Osteoblast (primary cell): Measurements from ENCODE around the gene NUAK2. TPM values are rescaled to one million over a fixed set of nuclear protein-coding genes. Genes with fewer than 3 reads are reported as not detected.

Source experiments
- DNase-seq: peaks from one replicate; pipeline ENCODE4 v3.0.0; 2011; ENCODE audit warnings: low spot score, mixed read lengths; ENCODE audit not compliant: insufficient read length; ENCODE audit errors: missing footprints
- H2AFZ ChIP-seq: 2 replicates; pipeline ENCODE4 v1.6.0; 2011; ENCODE audit warnings: mild to moderate bottlenecking, low read length
- H3K27ac ChIP-seq: 2 replicates; pipeline ENCODE4 v1.5.1; 2011; ENCODE audit warnings: mild to moderate bottlenecking, low read depth, low read length, moderate library complexity
- H3K27me3 ChIP-seq: 2 replicates; pipeline ENCODE4 v1.6.0; 2012; ENCODE audit warnings: mild to moderate bottlenecking, control low read depth, inconsistent platforms, low read length, moderate library complexity; ENCODE audit not compliant: insufficient read depth
- H3K36me3 ChIP-seq: 2 replicates; pipeline ENCODE4 v1.5.1; 2011; ENCODE audit warnings: mild to moderate bottlenecking, low read length, control low read depth, moderate library complexity; ENCODE audit not compliant: insufficient read depth
- H3K4me1 ChIP-seq: 2 replicates; pipeline ENCODE4 v1.5.1; 2011; ENCODE audit warnings: mild to moderate bottlenecking, low read length, control low read depth, moderate library complexity; ENCODE audit not compliant: insufficient read depth
- H3K4me2 ChIP-seq: 2 replicates; pipeline ENCODE4 v1.6.0; 2011; ENCODE audit warnings: mild to moderate bottlenecking, low read length; ENCODE audit not compliant: insufficient read depth
- H3K4me3 ChIP-seq: fragments of 200-600 bp; sonication (generic); 3 replicates; pipeline ENCODE4 v1.5.1; 2012; ENCODE audit warnings: mild to moderate bottlenecking, low read length, inconsistent platforms; ENCODE audit not compliant: insufficient read depth
- H3K79me2 ChIP-seq: 2 replicates; pipeline ENCODE4 v1.6.0; 2012; ENCODE audit warnings: mild to moderate bottlenecking, low read length, control low read depth, inconsistent platforms; ENCODE audit not compliant: insufficient read depth
- H3K9me3 ChIP-seq: 2 replicates; pipeline ENCODE4 v1.5.1; 2011; ENCODE audit warnings: low read depth, low read length, control low read depth
- H4K20me1 ChIP-seq: 2 replicates; pipeline ENCODE4 v1.6.0; 2012; ENCODE audit warnings: mild to moderate bottlenecking, low read length, control low read depth; ENCODE audit not compliant: insufficient read depth
- CTCF ChIP-seq: IDR thresholded peaks from 2 replicates; pipeline ENCODE4 v1.5.1; 2011; ENCODE audit warnings: mild to moderate bottlenecking, low read depth, low read length, moderate library complexity; ENCODE audit errors: extremely low read depth
- total RNA-seq: library from RNA; depleted of rRNA; stranded (reverse); fragments of >200 nt; gene quantifications from 2 replicates; pipeline ENCODE4 v1.2.3, GENCODE V29; 2012

Gene NUAK2
- total RNA-seq, 1 donor, result 3.6 TPM

GRCh38 chr1:205287767-205288559 lies 33.6 kb downstream of the NUAK2 start:
- peak overlapping the region; percentile 33 for H3K27ac ChIP-seq
- peak overlapping the region; percentile 15 for H3K4me2 ChIP-seq
- H2AFZ ChIP-seq, result peak overlapping the region; percentile 71

GRCh38 chr1:205287076-205287475 lies 34.5 kb downstream of the NUAK2 start:
- Histone ChIP-seq H3K9me3 (no peaks in the 10 kb centered on the region), H4K20me1 (no peaks in the 10 kb centered on the region), H3K27ac (peak overlapping the region; percentile 33), H3K36me3 (no peaks in the 10 kb centered on the region), H3K4me1 (peaks cover 47% of the 10 kb centered on the region), H2AFZ (no peak overlapping the region), H3K4me3 (no peak overlapping the region), H3K27me3 (no peaks in the 10 kb centered on the region), H3K4me2 (peak overlapping the region; percentile 3), H3K79me2 (no peaks in the 10 kb centered on the region)
- peak; percentile 58 for DNase-seq
- TF ChIP-seq CTCF, result no peak

More at GRCh38 chr1:205287767-205288559, 33.6 kb downstream of the NUAK2 start:
- H3K9me3 ChIP-seq, result no peaks in the 10 kb centered on the region
- no peak overlapping the region for H3K4me3 ChIP-seq
- DNase-seq, result peak; percentile 53
- no peaks in the 10 kb centered on the region for H3K36me3 ChIP-seq
- H3K79me2 ChIP-seq, result no peaks in the 10 kb centered on the region
- TF ChIP-seq CTCF, result no peak
- H3K4me1 ChIP-seq, result peaks cover 47% of the 10 kb centered on the region
- H4K20me1 ChIP-seq, result no peaks in the 10 kb centered on the region
- H3K27me3 ChIP-seq, result no peaks in the 10 kb centered on the region

GRCh38 chr1:205286335-205286950 lies 35.1 kb downstream of the NUAK2 start:
- no peak overlapping the region for H3K4me3 ChIP-seq
- peaks cover 47% of the 10 kb centered on the region for H3K4me1 ChIP-seq
- H4K20me1 ChIP-seq, result no peaks in the 10 kb centered on the region
- peak overlapping the region; percentile 71 for H3K4me2 ChIP-seq
- no peaks in the 10 kb centered on the region for H3K79me2 ChIP-seq
- H3K9me3 ChIP-seq, result no peaks in the 10 kb centered on the region
- no peak for TF ChIP-seq CTCF
- H3K27me3 ChIP-seq, result no peaks in the 10 kb centered on the region
- peak overlapping the region; percentile 66 for H3K27ac ChIP-seq
- peak overlapping the region; percentile 64 for H2AFZ ChIP-seq
- H3K36me3 ChIP-seq, result no peaks in the 10 kb centered on the region
- DNase-seq, result peak; percentile 86
